CD4-positive, alpha-beta T cell treated with Interleukin-6 for 4 hours (primary cell): ENCODE results near the gene SUDS3.
"Not testable (repeated sequence)": the region's sequence is repeated elsewhere in the genome, so short reads cannot be mapped to it uniquely, and the experiment has no call there.

ENCODE experiments used
- DNase-seq: peaks from one replicate; pipeline ENCODE4 v3.0.0-alpha.2; 2020; ENCODE audit warnings: mixed read lengths

The SUDS3 gene

GRCh38 chr12:118376089-118377020 is at the start of gene SUDS3:
Gene SUDS3, plus strand, starts transcription at chr12:118376555. Its CDS starts 137 bp downstream, at chr12:118376692.
- DNase-seq: peak; percentile 95

GRCh38 chr12:118326991-118327390 is 49.4 kb upstream of the SUDS3 start:
- no peak for DNase-seq

GRCh38 chr12:118327391-118327790 is 49.0 kb upstream of the SUDS3 start:
- no peak for DNase-seq

- no peak for DNase-seq
Measured at GRCh38 chr12:118328486-118329330, 47.6 kb upstream of the SUDS3 start.

- DNase-seq: no peak
Measured at GRCh38 chr12:118330421-118331018, 45.8 kb upstream of the SUDS3 start.

GRCh38 chr12:118332511-118332910 is 43.8 kb upstream of the SUDS3 start:
- DNase-seq: no peak

GRCh38 chr12:118334241-118334640 is 42.1 kb upstream of the SUDS3 start:
- no peak for DNase-seq

GRCh38 chr12:118334939-118335567 is 41.3 kb upstream of the SUDS3 start:
- no peak for DNase-seq

GRCh38 chr12:118336123-118336522 is 40.2 kb upstream of the SUDS3 start:
- no peak for DNase-seq

- no peak for DNase-seq
Measured at GRCh38 chr12:118337194-118337838, 39.0 kb upstream of the SUDS3 start.

- no peak for DNase-seq
Measured at GRCh38 chr12:118342090-118342489, 34.3 kb upstream of the SUDS3 start.

- no peak for DNase-seq
Measured at GRCh38 chr12:118344829-118345228, 31.5 kb upstream of the SUDS3 start.

GRCh38 chr12:118345355-118345754 is 31.0 kb upstream of the SUDS3 start:
- no peak for DNase-seq

- DNase-seq: no peak
Measured at GRCh38 chr12:118346895-118347294, 29.5 kb upstream of the SUDS3 start.

GRCh38 chr12:118347916-118348315 is 28.4 kb upstream of the SUDS3 start:
- no peak for DNase-seq

- DNase-seq: no peak
Measured at GRCh38 chr12:118350908-118351559, 25.3 kb upstream of the SUDS3 start.

- DNase-seq: no peak
Measured at GRCh38 chr12:118353721-118354120, 22.6 kb upstream of the SUDS3 start.

GRCh38 chr12:118354503-118354902 is 21.9 kb upstream of the SUDS3 start:
- DNase-seq: not testable (repeated sequence)

- DNase-seq: no peak
Measured at GRCh38 chr12:118354903-118355302, 21.5 kb upstream of the SUDS3 start.

GRCh38 chr12:118355843-118356242 is 20.5 kb upstream of the SUDS3 start:
- DNase-seq: no peak

- DNase-seq: no peak
Measured at GRCh38 chr12:118356809-118357256, 19.5 kb upstream of the SUDS3 start.
